ENCODE results near the gene NAP1L3. TPM values are rescaled to one million over a fixed set of nuclear protein-coding genes. Genes with fewer than 3 reads are reported as not detected.

NAP1L3 gene
- total and polyA plus RNA-seq, 8 donors: 2.0 to 20.4 (median 17.1) TPM

GRCh38 chrX:93673869-93674271, 492 bp upstream of the NAP1L3 start, which contains the start of gene FAM133A:
TSS of gene FAM133A (plus strand) at chrX:93674206. CDS start at chrX:93709420, 35,214 bp downstream.
- H3K27ac ChIP-seq: peak within 1 kb of the TSS; percentile 18 to 46

DNA sequence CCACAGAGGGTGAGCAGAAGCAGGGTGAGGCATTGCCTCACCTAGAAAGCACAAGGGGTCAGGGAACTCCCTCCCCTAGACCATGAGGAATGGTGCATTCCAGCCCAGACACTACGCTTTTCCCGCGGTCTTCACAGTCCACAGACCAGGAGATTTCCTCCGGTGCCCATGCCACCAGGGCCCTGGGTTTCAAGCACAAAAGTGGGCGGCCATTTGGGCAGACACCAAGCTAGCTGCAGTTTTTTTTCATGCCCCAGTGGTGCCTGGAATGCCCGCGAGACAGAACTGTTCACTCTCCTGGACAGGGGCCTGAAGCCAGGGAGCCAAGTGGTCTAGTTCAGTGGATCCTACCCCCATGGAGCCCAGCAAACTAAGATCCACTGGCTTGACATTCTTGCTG, 12.8 kb downstream of the NAP1L3 start:
- Histone ChIP-seq H3K27me3 (no peaks in the 10 kb centered on the region), H3K4me3 (no peak overlapping the region), H3K9me3 (no peaks in the 10 kb centered on the region), H3K27ac (no peak overlapping the region), H3K4me1 (no peaks in the 10 kb centered on the region), H3K36me3 (no peaks in the 10 kb centered on the region)
- DNase-seq: peak in 1 of 4 donors; percentile 6
- no peak for ATAC-seq
- TF ChIP-seq, protein P1, sequence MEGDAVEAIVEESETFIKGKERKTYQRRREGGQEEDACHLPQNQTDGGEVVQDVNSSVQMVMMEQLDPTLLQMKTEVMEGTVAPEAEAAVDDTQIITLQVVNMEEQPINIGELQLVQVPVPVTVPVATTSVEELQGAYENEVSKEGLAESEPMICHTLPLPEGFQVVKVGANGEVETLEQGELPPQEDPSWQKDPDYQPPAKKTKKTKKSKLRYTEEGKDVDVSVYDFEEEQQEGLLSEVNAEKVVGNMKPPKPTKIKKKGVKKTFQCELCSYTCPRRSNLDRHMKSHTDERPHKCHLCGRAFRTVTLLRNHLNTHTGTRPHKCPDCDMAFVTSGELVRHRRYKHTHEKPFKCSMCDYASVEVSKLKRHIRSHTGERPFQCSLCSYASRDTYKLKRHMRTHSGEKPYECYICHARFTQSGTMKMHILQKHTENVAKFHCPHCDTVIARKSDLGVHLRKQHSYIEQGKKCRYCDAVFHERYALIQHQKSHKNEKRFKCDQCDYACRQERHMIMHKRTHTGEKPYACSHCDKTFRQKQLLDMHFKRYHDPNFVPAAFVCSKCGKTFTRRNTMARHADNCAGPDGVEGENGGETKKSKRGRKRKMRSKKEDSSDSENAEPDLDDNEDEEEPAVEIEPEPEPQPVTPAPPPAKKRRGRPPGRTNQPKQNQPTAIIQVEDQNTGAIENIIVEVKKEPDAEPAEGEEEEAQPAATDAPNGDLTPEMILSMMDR (IDR thresholded peaks at IDR 0.05): no peak
- intact Hi-C loops (cut with DNase I): no loop called here

More at GRCh38 chrX:93673869-93674271, 492 bp upstream of the NAP1L3 start, which contains the start of gene FAM133A:
- intact Hi-C loops (cut with DNase I): no loop called here
- peak; percentile 53 for ATAC-seq
- Histone ChIP-seq H3K36me3 (no peaks in the 10 kb centered on the region), H3K27me3 (peaks cover 14 to 41% of the 10 kb centered on the region in 2 donors), H3K9me3 (no peaks in the 10 kb centered on the region), H3K4me1 (no peaks in the 10 kb centered on the region), H3K4me3 (peak within 1 kb of the TSS; percentile 31 to 41)
- peak in 1 of 4 donors; percentile 12 for DNase-seq
- TF ChIP-seq, protein P1 (IDR thresholded peaks at IDR 0.05): no peak

- intact Hi-C loops (cut with DNase I): no loop called here
- Histone ChIP-seq H3K27ac (no peak overlapping the region), H3K27me3 (no peaks in the 10 kb centered on the region), H3K4me3 (no peak overlapping the region), H3K36me3 (no peaks in the 10 kb centered on the region), H3K9me3 (no peaks in the 10 kb centered on the region), H3K4me1 (no peaks in the 10 kb centered on the region)
- TF ChIP-seq, protein P1 (IDR thresholded peaks at IDR 0.05): no peak
- ATAC-seq (no peak), DNase-seq (no peak)
Measured at GRCh38 chrX:93649381-93649780, 24.0 kb downstream of the NAP1L3 start.

DNA sequence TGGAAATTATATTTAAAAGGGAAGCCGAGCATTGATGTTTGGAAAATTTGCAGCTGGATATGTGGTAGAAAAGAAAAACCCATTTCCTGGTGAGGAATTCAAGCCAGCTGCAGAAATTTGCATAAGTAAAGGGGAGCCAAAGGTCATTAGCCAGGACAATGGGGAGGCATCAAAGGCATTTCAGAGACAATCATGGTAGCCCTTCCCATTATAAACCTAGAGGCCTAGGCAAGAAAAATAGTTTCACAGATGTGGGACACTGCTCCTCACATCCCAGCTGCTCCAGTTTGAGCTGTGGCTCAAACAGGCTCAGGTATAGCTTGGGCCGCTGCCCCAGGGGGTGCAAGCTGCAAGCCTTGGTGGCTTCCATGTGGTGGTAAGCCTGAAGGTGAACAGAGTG, 35.8 kb downstream of the NAP1L3 start:
- Histone ChIP-seq H3K9me3 (peaks cover 0 to 2% of the 10 kb centered on the region in 2 donors), H3K4me3 (no peak overlapping the region), H3K27me3 (peaks cover 0 to 4% of the 10 kb centered on the region in 2 donors), H3K4me1 (no peaks in the 10 kb centered on the region), H3K27ac (no peak overlapping the region), H3K36me3 (no peaks in the 10 kb centered on the region)
- intact Hi-C loops (cut with DNase I): no loop called here
- DNase-seq (peak in 1 of 4 donors; percentile 5), ATAC-seq (no peak)
- TF ChIP-seq, protein P1 (IDR thresholded peaks at IDR 0.05): no peak

Other genes with a start within 250 kb of the NAP1L3 start
- gene FAM133A, start 628 bp upstream of the NAP1L3 start, total RNA-seq: not detected
- under 1 TPM; 0.08 to 0.17 (median 0.14) TPM for gene FAM133A, start 628 bp upstream of the NAP1L3 start, polyA plus RNA-seq (ENCODE audit: insufficient read length in 6 of 6)